ENCODE measurements around the gene BTN3A1. TPM values are rescaled to one million over a fixed set of nuclear protein-coding genes. Genes with fewer than 3 reads are reported as not detected.

The BTN3A1 gene
- total RNA-seq, 2 donors from 2014 or later: 15.6 to 15.9 TPM

DNA sequence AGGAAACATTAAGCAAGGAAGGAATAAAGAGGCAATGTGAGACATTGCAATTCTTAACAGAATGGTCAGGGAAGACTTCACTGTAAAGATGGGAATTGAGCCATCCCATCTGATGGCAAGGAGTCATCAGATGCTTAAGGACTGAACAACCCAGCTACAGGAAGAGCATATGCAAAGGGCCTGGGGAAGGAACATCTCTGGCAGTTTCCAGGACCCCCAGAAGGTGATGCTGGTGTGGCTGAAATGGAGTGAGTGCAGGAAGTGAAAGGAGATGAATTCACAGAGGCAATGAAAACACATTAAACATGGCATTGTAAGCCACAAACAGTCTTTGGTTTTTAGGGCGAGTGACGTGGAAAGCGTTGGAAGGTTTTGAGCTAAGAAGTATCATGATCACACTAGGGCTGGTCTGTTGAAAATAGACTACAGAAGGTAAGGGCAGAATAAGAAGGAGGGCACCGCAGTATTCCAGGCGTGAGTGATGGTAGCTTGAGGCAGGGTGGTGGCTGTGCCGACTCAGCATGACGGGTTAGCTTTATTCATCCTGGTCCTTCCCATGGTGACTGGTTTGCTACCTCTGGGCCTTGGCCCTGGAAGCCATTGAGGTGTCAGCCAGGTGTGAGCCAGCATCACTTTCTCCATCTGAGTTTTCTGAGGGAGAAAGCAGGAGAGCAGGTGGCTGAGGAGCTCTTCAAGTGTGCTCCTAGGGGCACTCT is 62.5 kb downstream of the BTN3A1 start:
- intact Hi-C loops (cut with DNase I): no loop called here

More for the DNA sequence above, 62.5 kb downstream of the BTN3A1 start:
- TF ChIP-seq, protein P1, sequence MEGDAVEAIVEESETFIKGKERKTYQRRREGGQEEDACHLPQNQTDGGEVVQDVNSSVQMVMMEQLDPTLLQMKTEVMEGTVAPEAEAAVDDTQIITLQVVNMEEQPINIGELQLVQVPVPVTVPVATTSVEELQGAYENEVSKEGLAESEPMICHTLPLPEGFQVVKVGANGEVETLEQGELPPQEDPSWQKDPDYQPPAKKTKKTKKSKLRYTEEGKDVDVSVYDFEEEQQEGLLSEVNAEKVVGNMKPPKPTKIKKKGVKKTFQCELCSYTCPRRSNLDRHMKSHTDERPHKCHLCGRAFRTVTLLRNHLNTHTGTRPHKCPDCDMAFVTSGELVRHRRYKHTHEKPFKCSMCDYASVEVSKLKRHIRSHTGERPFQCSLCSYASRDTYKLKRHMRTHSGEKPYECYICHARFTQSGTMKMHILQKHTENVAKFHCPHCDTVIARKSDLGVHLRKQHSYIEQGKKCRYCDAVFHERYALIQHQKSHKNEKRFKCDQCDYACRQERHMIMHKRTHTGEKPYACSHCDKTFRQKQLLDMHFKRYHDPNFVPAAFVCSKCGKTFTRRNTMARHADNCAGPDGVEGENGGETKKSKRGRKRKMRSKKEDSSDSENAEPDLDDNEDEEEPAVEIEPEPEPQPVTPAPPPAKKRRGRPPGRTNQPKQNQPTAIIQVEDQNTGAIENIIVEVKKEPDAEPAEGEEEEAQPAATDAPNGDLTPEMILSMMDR (IDR thresholded peaks at IDR 0.05): no peak
- H3K27me3 ChIP-seq (replicated peaks; ENCODE audit: insufficient read depth): no peaks in the 10 kb centered on the region
- 96% methylated on average over 7 of the region's 7 CpGs for WGBS
- no peak for DNase-seq (ENCODE audit: low spot score)
- no peak overlapping the region for H3K4me3 ChIP-seq
- peaks cover 13 to 27% of the 10 kb centered on the region in 2 donors for H3K36me3 ChIP-seq
- no peak overlapping the region for H3K27ac ChIP-seq
- no peaks in the 10 kb centered on the region for H3K9me3 ChIP-seq
- H3K4me1 ChIP-seq (replicated peaks): peaks cover 10% of the 10 kb centered on the region

Other genes starting within 250 kb of the BTN3A1 start
- 10 to 100 TPM; 15.9 to 35.9 TPM for gene BTN3A2, start 37.1 kb upstream of the BTN3A1 start, total RNA-seq
- gene BTN2A2, start 19.2 kb upstream of the BTN3A1 start, total RNA-seq: 10 to 100 TPM in 1 of 2 donors, 1 to 10 TPM in 1; 8.7 to 19.8 TPM
- 10 to 100 TPM; 12.2 to 12.4 TPM for gene BTN3A3, start 38.2 kb downstream of the BTN3A1 start, total RNA-seq
- gene BTN2A1, start 55.7 kb downstream of the BTN3A1 start, total RNA-seq: 10 to 100 TPM; 11.5 to 24.1 TPM
- under 1 TPM in 1 of 2 donors, not detected in 1; 0.23 TPM for gene BTN1A1, start 98.0 kb downstream of the BTN3A1 start, total RNA-seq
- gene HMGN4, start 136.1 kb downstream of the BTN3A1 start, total RNA-seq: 10 to 100 TPM; 53.5 to 83.0 TPM
- gene ABT1, start 194.7 kb downstream of the BTN3A1 start, total RNA-seq: 10 to 100 TPM; 15.7 to 19.7 TPM